K562 (cell line): Measurements from ENCODE around the gene TANC1. TPM values are rescaled to one million over a fixed set of nuclear protein-coding genes. Genes with fewer than 3 reads are reported as not detected.
A peak's percentile ranks its signal among the peaks of the same experiment; 100 is the strongest.

Experiments
- ADNP ChIP-seq: fragments of 200-800 bp; sonication (Bioruptor generic); IDR thresholded peaks from 2 replicates; pipeline ENCODE4 v1.6.1; 2016; ENCODE audit warnings: missing genetic modification characterization, missing compliant biosample characterization
- BRD9 ChIP-seq: fragments of 450-650 bp; IDR thresholded peaks from 2 replicates; pipeline ENCODE4 v1.6.1; 2018; ENCODE audit warnings: low read depth; ENCODE audit not compliant: partially characterized antibody
- BRF2 ChIP-seq: IDR thresholded peaks from 3 replicates; pipeline ENCODE4 v1.6.1; 2011; ENCODE audit warnings: borderline replicate concordance, mild to moderate bottlenecking; ENCODE audit not compliant: insufficient read length, insufficient read depth
- CC2D1A ChIP-seq: fragments of 450-650 bp; IDR thresholded peaks from 2 replicates; pipeline ENCODE4 v1.6.1; 2017; ENCODE audit warnings: mild to moderate bottlenecking
- DIDO1 ChIP-seq: fragments of 450-650 bp; IDR thresholded peaks from 2 replicates; pipeline ENCODE4 v1.6.1; 2016; ENCODE audit warnings: low read depth, missing biosample characterization, missing genetic modification characterization
- FOXA1 ChIP-seq: fragments of 450-650 bp; IDR thresholded peaks from 2 replicates; pipeline ENCODE4 v1.6.1; 2016; ENCODE audit warnings: mild to moderate bottlenecking, borderline replicate concordance
- FOXM1 ChIP-seq, 2 experiments: fragments of 450-650 bp in 1 of 2; sonication (generic) in 1 of 2; formaldehyde crosslinking in 1 of 2; IDR thresholded peaks; 2 replicates each; pipeline versions ENCODE4 v1.6.1 to v1.9.0; 2017 to 2022; ENCODE audit warnings: low read depth in 2 of 2, mild to moderate bottlenecking in 2 of 2, missing genetic modification reagents in 1 of 2, moderate library complexity in 1 of 2
- HDGF ChIP-seq: fragments of 450-650 bp; IDR thresholded peaks from 2 replicates; pipeline ENCODE4 v1.6.1; 2016
- MYBL2 ChIP-seq, 2 experiments: fragments of 450-650 bp in 1 of 2; sonication (generic) in 1 of 2; formaldehyde crosslinking in 1 of 2; IDR thresholded peaks; 2 replicates each; pipeline versions ENCODE4 v1.6.1 to v1.8.1; 2017 to 2022; ENCODE audit warnings: borderline replicate concordance in 1 of 2, inconsistent platforms in 1 of 2, low read depth in 1 of 2, mild to moderate bottlenecking in 1 of 2, missing genetic modification reagents in 1 of 2, moderate library complexity in 1 of 2
- POLR2A ChIP-seq: fragments of 450-650 bp; conservative IDR thresholded peaks from 2 replicates; pipeline ENCODE4 v1.6.1; 2016
- SETDB1 ChIP-seq: IDR thresholded peaks from one replicate; pipeline ENCODE4 v1.6.1; 2012; ENCODE audit warnings: low read length, control low read depth, inconsistent platforms
- SMAD4 ChIP-seq: fragments of 250-450 bp; sonication (Bioruptor Pico); conservative IDR thresholded peaks from 2 replicates; pipeline ENCODE4 v1.8.0; 2021; ENCODE audit warnings: inconsistent platforms, mild to moderate bottlenecking, moderate library complexity
- SRSF9 ChIP-seq: fragments of 200-400 bp; formaldehyde crosslinking; IDR thresholded peaks from 2 replicates; pipeline ENCODE4 v1.6.1; 2017; ENCODE audit warnings: low read depth, low read length, borderline replicate concordance
- TAF9B ChIP-seq: fragments of 450-650 bp; IDR thresholded peaks from 2 replicates; pipeline ENCODE4 v1.6.1; 2018; ENCODE audit warnings: mild to moderate bottlenecking; ENCODE audit not compliant: partially characterized antibody
- TARDBP ChIP-seq: fragments of 450-650 bp; IDR thresholded peaks from 2 replicates; pipeline ENCODE4 v1.6.1; 2016
- ZFP36 ChIP-seq: fragments of 150-350 bp; IDR thresholded peaks from 2 replicates; pipeline ENCODE4 v1.6.1; 2018; ENCODE audit warnings: low read length, low read depth; ENCODE audit not compliant: partially characterized antibody
- ZNF12 ChIP-seq: sonication (generic); formaldehyde crosslinking; IDR thresholded peaks from 2 replicates; pipeline ENCODE4 v1.4.0; 2020; ENCODE audit warnings: mild to moderate bottlenecking, missing genetic modification reagents
- ZNF311 ChIP-seq: fragments of 250-450 bp; sonication (Bioruptor Pico); IDR thresholded peaks from 2 replicates; pipeline ENCODE4 v1.4.0; 2020; ENCODE audit warnings: mild to moderate bottlenecking, moderate library complexity
- ZNF780A ChIP-seq: fragments of 250-450 bp; sonication (Bioruptor Pico); IDR thresholded peaks from 2 replicates; pipeline ENCODE4 v1.5.0; 2021; ENCODE audit warnings: mild to moderate bottlenecking
- ZNF785 ChIP-seq: fragments of 250-450 bp; sonication (Bioruptor Pico); IDR thresholded peaks from 2 replicates; pipeline ENCODE4 v1.4.0; 2020; ENCODE audit warnings: mild to moderate bottlenecking
- ZZZ3 ChIP-seq: fragments of 450-650 bp; IDR thresholded peaks from 2 replicates; pipeline ENCODE4 v1.6.1; 2016; ENCODE audit warnings: antibody characterized with exemption, mild to moderate bottlenecking, moderate library complexity
- polyA plus RNA-seq, 8 experiments: library from polyadenylated mRNA; depleted of rRNA in 4 of 8; stranded (reverse) in 5 of 8; unstranded in 3 of 8; fragments of >200 nt; fragmentation: Nextera tagmentation in 2 of 8; fragmentation: Illumina TruSeq in 1 of 8; extraction: Ambion mirVana in 2 of 8; extraction: Trizol in 1 of 8; gene quantifications; 2 replicates each; pipeline versions ENCODE4 v1.2.1 to v1.2.3, GENCODE V29; 2011 to 2014; ENCODE audit warnings: inconsistent platforms in 1 of 8, missing spikeins in 1 of 8
- total RNA-seq, 7 experiments: library from RNA; depleted of rRNA in 6 of 7; stranded (reverse); fragments of >200 nt in 6 of 7; fragmentation: Illumina TruSeq in 2 of 7; extraction: Trizol in 2 of 7; gene quantifications; 2 replicates each; pipeline versions ENCODE4 v1.2.1 to v1.2.3, GENCODE V29; 2011 to 2021; ENCODE audit warnings: low replicate concordance in 1 of 7
- TF ChIP-seq, protein P1 (sequence below): fragments of 450-650 bp; formaldehyde crosslinking; IDR thresholded peaks from 2 replicates; pipeline ENCODE4 v1.4.0; 2022; ENCODE audit warnings: mild to moderate bottlenecking, moderate library complexity
- TF ChIP-seq, protein P2 (sequence below): sonication (generic); formaldehyde crosslinking; IDR thresholded peaks from 2 replicates; pipeline ENCODE4 v1.8.0; 2022; ENCODE audit warnings: mild to moderate bottlenecking, low read depth, missing genetic modification reagents
- TF ChIP-seq, protein P3 (sequence below): conservative IDR thresholded peaks from 2 replicates; pipeline ENCODE4 v1.6.1; 2011; ENCODE audit warnings: low read depth, mild to moderate bottlenecking, low read length; ENCODE audit not compliant: control insufficient read depth
- TF ChIP-seq, protein P4 (sequence below): fragments of 450-650 bp; conservative IDR thresholded peaks from 2 replicates; pipeline ENCODE4 v1.6.1; 2016; ENCODE audit warnings: missing genetic modification characterization, low read depth, mild to moderate bottlenecking, missing compliant biosample characterization, moderate library complexity

Gene TANC1
- total and polyA plus RNA-seq, 9 of the 15 experiments (the other 6 are each of a cell fraction or from before 2014, with no cell fraction given), result under 0.01 to 0.20 (median 0.07) TPM; not detected in 1

DNA sequence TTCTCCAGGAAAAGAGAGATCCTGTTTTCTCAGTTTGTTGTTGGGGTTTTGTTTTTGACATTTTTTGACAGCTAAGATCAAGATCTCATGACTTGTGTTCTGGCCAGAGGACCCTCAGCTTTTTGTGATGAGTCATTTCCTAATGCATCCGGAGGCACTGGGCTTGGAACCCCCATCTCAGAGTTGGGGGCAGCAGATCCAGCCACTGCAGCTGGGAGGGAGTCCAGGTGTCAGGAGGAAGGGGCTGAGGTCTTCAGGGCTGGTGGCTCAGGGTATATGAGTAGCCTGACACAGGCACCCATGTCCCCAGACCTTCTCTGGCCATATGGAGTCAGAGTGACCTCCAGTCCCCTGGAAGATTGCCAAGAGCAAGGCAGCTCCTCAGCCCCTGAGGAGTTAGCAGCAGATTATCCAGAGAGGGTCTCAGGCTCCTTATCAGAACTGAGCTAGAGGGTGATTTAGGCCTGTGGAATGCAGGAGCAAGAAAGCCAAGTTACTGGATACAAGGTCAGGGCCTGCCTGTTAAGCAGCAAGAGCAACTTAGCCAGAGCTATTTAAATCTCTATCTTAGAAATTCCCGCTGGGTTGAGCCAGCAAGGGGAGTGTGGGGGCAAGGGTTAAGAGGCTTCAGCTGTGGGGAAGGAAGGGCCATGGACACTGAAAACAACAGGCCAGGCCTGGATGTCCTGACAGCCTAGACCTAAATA is 62.4 kb downstream of the TANC1 start (continued):
- TF ChIP-seq ZNF780A (CRISPR knock-in tag) (no peak), BRD9 (no peak), DIDO1 (tag) (no peak), ZNF311 (no peak), CC2D1A (no peak), SETDB1 (no peak), ZZZ3 (no peak), MYBL2 (IDR thresholded peaks at IDR 0.05; ENCODE audit: low read depth) (no peak), MYBL2 (CRISPR knock-in tag; IDR thresholded peaks at IDR 0.05; ENCODE audit: borderline replicate concordance) (no peak), SRSF9 (no peak), SMAD4 (CRISPR knock-in tag) (peak; percentile 29; the same call in 1 of the 2 replicates), TAF9B (no peak), ZFP36 (no peak), TARDBP (no peak), ZNF785 (CRISPR knock-in tag) (no peak), FOXM1 (IDR thresholded peaks at IDR 0.05; ENCODE audit: low read depth) (no peak), FOXM1 (CRISPR knock-in tag; IDR thresholded peaks at IDR 0.05; ENCODE audit: low read depth) (no peak), BRF2 (no peak), POLR2A (no peak), ZNF12 (CRISPR knock-in tag) (no peak), FOXA1 (no peak), ADNP (tag) (no peak), HDGF (no peak)
- TF ChIP-seq, protein P1, sequence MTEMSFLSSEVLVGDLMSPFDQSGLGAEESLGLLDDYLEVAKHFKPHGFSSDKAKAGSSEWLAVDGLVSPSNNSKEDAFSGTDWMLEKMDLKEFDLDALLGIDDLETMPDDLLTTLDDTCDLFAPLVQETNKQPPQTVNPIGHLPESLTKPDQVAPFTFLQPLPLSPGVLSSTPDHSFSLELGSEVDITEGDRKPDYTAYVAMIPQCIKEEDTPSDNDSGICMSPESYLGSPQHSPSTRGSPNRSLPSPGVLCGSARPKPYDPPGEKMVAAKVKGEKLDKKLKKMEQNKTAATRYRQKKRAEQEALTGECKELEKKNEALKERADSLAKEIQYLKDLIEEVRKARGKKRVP (CRISPR knock-in tag), result no peak
- TF ChIP-seq, protein P2, sequence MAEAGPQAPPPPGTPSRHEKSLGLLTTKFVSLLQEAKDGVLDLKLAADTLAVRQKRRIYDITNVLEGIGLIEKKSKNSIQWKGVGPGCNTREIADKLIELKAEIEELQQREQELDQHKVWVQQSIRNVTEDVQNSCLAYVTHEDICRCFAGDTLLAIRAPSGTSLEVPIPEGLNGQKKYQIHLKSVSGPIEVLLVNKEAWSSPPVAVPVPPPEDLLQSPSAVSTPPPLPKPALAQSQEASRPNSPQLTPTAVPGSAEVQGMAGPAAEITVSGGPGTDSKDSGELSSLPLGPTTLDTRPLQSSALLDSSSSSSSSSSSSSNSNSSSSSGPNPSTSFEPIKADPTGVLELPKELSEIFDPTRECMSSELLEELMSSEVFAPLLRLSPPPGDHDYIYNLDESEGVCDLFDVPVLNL (CRISPR knock-in tag), result no peak
- TF ChIP-seq, protein P3, sequence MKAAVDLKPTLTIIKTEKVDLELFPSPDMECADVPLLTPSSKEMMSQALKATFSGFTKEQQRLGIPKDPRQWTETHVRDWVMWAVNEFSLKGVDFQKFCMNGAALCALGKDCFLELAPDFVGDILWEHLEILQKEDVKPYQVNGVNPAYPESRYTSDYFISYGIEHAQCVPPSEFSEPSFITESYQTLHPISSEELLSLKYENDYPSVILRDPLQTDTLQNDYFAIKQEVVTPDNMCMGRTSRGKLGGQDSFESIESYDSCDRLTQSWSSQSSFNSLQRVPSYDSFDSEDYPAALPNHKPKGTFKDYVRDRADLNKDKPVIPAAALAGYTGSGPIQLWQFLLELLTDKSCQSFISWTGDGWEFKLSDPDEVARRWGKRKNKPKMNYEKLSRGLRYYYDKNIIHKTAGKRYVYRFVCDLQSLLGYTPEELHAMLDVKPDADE, result no peak
- TF ChIP-seq, protein P4, sequence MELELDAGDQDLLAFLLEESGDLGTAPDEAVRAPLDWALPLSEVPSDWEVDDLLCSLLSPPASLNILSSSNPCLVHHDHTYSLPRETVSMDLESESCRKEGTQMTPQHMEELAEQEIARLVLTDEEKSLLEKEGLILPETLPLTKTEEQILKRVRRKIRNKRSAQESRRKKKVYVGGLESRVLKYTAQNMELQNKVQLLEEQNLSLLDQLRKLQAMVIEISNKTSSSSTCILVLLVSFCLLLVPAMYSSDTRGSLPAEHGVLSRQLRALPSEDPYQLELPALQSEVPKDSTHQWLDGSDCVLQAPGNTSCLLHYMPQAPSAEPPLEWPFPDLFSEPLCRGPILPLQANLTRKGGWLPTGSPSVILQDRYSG, result no peak
